Stimulated activated naive CD8-positive, alpha-beta T cell treated with anti-CD3 and anti-CD28 coated beads, Interleukin-15, Interleukin-2, amounts not matched to agents 100 U/mL and 50 U/mL, for 24 hours (primary cell): ENCODE data around the gene DDX20.

ENCODE experiments used
- ATAC-seq: fragments of 150-1000 bp; cut with Tn5 transposase; one replicate; pipeline ENCODE4 v1.10.0; 2021
- DNase-seq: peaks from one replicate; pipeline ENCODE4 v3.0.0; 2021

DDX20 gene, protein sequence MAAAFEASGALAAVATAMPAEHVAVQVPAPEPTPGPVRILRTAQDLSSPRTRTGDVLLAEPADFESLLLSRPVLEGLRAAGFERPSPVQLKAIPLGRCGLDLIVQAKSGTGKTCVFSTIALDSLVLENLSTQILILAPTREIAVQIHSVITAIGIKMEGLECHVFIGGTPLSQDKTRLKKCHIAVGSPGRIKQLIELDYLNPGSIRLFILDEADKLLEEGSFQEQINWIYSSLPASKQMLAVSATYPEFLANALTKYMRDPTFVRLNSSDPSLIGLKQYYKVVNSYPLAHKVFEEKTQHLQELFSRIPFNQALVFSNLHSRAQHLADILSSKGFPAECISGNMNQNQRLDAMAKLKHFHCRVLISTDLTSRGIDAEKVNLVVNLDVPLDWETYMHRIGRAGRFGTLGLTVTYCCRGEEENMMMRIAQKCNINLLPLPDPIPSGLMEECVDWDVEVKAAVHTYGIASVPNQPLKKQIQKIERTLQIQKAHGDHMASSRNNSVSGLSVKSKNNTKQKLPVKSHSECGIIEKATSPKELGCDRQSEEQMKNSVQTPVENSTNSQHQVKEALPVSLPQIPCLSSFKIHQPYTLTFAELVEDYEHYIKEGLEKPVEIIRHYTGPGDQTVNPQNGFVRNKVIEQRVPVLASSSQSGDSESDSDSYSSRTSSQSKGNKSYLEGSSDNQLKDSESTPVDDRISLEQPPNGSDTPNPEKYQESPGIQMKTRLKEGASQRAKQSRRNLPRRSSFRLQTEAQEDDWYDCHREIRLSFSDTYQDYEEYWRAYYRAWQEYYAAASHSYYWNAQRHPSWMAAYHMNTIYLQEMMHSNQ

DNA sequence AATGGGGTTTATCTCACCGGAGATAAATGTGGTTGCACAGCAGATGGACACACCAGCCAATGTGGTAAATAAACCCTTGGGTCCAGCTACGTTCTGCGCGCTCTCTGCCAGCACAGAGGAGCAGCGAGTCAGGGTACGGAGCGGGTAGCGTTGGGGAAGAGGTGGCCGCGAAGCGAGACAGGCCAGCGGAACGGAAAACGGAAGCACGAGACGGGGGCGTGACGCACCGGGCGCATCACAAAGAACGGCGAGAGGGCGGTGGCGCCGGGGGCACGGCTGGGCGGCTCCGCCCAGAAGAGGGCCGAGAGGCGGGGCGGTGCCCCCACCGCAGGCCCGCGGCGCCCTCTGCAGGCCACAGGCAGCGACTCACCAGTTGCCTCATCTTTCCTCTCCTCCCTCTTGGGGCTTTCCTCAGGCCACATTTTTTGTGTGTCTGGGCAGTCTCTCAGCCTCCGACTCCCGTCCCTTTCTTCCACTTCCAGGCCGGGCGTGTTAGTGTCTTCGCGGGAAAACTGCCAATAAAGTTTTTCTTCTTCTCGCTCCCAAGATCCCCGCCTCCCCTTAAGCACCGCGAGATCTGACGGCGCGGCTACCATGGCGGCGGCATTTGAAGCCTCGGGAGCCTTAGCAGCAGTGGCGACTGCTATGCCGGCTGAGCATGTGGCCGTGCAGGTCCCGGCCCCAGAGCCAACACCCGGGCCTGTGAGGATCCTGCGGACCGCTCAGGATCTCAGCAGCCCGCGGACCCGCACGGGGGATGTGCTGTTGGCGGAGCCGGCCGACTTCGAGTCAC is at the start of gene DDX20:
TSS of gene DDX20 (plus strand) at position 571 of the 793 bp plus-strand sequence. CDS start at position 595, 24 bp downstream.
- DNase-seq (peak; percentile 94), ATAC-seq (peak; percentile 96)

DNA sequence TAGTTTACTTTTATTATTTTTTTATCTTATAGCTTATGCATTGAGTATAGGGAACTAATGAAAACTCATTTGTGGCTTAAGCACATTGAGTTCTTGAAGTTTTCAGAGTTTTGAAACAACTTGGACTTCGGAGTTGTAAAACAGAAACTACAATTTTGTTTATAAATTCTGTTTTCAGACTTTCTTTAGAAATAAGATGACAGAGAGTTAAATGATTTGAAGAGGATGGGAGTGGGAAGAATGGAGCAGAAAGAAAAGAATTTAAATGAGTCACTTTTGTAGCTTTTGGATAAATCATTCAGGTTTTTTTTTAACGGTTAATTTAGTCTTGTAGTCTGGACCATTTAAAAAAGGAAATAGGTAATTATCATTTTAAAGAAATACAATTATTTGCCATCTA is 48.8 kb upstream of the DDX20 start:
- DNase-seq: no peak
- ATAC-seq: no peak

DNA sequence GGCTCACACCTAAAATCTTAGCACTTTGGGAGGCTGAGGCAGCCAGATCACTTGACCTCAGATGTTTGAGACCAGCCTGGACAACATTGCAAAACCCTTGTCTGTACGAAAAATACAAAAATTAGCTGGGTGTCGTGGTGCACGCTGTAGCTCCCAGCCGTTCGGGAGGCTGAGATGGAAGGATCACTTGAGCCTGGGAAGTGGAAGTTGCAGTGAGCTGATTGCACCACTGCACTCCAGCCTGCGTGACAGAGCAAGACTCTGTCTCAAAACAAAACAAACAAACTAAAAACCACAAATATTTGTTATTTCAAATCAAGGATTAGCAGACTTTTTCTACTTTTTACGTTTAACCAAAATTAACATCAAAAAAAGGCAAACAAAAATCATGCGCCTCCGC is 47.8 kb upstream of the DDX20 start:
- ATAC-seq (no peak), DNase-seq (no peak)

DNA sequence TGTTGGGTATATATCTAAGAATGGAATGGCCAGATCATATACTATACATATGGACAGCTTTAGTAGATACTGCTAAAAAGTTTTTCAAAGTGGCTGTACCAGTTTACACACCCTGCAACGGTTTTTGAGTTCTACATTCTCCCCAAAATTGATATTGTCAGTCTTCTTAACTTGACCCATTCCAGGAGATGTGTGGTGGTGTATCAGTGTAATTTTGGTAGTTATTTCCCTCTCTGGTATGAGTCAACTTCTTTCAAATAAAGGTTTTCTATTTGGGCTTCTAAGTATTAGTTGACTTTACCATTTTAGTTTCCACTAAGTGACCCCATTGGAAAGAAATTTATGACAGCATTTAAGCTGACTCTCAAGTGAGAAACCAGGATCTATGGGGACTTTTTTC is 45.7 kb upstream of the DDX20 start:
- peak; percentile 67 for ATAC-seq
- DNase-seq: no peak

DNA sequence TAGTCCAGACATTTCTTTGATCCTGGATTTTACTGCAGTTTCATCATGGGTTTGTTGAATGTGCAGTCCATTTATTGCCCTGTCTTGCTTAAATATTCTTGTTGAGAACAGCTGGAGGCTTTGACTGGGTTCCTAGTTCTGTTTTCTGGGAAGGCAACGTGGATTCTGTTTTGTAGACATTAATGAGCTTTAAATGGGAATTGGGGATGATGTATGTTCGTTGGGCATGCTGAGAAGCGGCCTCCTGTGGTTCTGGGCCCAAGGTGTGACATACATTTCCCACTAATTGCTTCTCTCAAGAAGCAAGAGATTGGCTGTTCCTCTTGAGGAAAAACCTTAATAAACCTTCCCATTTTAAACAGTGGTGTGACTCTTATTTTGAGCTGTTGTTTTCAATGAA is 39.4 kb upstream of the DDX20 start:
- DNase-seq: no peak
- no peak for ATAC-seq

DNA sequence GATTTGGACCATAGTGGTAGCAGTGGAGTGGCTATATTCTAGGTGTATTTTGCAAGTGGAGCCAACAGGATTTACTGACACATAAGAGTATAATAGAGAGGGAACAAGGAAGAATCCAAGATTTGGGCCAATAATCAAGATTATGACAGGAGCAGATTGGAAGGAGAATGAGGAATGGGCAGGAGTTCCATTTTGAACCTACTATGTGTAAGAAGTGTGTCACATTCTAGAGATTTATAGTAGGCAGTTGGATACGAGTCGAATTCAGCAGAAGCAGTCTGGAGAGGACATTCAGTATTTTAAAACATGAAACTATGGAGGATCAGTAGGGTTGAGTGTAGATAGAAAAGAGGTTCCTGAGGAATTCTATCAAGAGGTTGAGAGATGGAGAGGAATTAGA is 38.3 kb upstream of the DDX20 start:
- ATAC-seq (no peak), DNase-seq (no peak)

DNA sequence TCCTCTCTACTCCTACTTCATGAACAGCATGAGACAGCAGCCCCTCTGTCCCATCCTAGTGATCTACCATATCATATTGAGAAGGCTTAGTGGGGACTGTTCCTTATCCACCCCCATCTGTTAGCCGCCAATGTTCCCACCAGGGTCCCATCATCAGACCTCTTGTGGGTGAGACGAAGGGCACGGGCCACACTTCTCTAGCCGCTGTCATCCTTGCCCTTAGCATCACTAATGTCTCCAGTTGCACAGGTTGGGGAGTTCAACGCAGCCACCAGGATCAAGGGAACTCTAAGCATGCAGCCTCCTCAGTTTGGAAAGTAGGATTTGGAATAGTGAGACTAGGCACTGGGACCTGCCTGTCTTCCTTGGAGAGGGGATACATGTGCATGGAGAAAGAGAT is 36.6 kb upstream of the DDX20 start:
- ATAC-seq (no peak), DNase-seq (no peak)

DNA sequence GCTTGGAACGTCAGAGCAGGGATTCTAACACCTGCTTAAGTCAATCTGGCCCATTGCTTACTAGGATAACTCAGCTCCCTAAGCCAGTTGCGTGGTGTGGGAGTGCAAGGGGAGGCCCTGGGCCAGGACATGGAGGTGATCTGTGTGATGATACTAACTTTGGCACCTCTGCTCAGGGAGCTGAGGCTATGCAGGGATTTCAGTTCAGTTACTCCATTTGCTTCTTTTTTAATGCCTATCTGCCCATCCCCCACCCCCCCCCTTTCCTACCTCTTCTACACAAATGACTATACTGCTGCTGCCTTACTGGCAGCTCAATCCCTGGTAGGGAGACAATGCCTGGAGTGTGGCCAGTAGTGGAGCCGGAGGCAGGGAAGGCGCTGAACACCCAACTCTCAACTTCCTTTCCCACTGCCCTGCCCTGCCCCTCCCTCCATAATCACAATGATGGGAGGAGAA is 36.0 kb upstream of the DDX20 start:
- no peak for ATAC-seq
- no peak for DNase-seq

DNA sequence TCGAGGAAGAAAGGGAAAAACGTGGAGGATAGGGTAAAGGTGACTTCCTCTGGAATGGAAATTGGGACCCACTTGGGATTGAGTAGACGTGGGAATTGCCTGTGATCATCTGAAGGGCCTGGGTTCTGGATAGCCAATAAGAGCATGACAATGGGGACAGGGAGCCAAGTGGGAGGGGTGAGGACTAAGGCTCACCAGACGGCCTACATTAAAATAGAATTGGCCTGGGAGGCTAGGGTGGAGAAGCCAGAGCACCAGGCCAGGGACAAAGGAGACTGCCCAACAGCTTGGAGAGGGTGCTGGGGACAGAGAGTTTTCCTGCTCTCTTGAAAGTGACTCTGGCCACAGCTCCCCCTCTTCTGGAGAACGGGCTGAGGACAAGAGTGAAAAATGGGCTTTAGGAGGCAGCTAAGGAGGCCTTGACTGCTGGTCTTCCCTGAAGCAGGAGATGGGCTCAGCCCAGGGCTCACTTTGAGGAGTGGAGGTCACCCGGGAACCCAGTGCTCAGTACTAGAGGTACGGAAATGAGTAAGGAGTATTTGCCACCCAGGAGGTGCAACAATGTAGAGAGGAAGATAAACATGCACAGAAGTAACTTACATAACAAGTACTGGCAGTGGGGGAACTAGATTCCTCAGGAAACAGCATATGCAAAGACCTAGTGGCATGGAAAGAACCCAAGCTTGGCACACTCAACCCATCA is 35.3 kb upstream of the DDX20 start:
- ATAC-seq (no peak), DNase-seq (no peak)

DNA sequence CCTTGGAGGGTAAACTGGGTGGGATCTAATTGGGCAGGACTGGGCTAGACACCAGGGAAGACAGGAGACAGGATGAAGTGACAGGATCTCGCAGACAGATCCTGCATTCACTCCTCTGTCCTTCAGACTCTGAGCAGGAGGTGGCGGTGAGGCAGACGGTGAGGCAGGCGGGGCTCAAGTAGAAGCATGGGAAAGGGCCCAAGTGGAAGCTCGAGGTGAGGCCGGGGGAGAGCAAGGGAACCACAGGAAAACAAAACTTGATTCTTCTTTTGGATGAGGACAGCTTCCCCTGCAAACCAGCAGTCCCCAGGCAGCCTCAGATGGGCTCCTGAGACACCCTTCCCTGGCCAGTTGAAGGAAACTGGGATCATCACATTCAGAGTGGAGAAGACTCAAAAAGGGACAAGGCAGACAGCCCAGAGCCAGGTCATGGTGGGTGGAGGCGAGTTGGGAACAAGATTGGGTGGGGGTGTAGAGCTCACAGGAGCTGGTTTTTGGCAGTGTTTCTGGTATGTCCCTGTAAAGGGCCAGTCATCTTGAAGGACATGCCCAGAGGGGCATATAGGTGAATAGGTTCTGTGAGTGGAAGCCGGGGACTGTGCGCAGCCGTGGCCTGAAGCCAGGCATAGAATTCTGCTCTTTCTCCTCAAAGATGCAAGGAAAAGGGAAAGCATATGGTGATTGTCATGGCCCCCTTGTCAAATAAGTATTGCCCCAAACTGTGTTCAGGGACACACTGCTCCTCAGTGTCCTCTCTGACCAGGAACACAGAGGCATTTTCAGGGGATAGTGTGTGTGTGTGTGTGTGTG is 34.5 kb upstream of the DDX20 start:
- ATAC-seq (no peak), DNase-seq (no peak)

DNA sequence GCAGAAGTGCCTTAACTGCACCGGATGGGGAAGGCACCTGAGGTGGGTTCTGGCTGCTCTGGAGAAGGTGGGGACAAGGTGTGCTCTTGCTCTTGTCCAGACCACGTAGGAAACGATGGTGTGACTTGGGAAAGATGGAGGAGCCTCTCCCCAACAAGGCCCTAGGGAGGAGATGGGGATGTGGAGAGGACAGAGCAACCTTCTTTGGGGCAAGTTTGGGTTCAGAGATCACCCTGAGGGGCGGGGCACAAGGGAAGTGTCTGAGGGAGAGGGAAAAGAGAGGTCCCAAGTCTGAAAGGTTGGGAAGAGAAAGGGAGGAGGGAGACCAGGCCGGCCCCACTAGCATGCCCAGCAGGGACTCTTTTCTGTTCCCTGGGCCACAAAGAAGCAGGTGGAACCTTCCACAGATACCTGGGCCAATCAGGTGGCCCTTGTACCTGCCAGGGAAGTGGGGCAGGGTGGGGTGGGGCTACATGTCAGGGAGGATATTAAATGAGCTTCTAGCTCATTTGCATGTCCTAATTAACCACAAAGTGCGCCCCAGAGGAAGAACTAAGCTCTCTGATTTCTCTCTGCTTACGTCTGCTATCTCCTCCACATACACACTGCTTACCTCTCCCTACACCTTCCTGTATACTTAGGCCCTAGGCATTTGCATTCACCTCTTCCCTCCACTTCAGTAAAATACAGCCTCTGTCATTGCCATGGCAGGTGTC is 32.5 kb upstream of the DDX20 start:
- ATAC-seq (no peak), DNase-seq (no peak)

DNA sequence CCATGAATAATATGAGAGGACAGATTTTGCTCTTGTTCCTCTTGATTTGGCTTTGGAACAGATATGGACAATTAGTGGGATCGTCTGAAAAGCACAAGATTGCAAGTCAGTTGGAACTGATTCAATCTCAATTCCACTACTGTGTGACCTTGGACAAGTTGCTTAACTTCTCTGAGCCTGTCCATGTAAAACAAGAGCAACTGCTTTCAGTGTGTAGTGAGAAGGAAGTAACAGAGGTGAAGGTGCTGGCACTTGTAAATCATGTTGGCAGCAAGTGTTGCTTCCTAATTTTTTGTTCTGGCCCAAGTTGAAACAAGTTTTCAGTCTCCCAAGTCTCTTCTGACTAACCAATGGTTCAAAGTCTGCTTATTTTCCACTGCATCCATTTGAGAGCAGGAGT is 31.8 kb upstream of the DDX20 start:
- no peak for DNase-seq
- ATAC-seq: no peak

DNA sequence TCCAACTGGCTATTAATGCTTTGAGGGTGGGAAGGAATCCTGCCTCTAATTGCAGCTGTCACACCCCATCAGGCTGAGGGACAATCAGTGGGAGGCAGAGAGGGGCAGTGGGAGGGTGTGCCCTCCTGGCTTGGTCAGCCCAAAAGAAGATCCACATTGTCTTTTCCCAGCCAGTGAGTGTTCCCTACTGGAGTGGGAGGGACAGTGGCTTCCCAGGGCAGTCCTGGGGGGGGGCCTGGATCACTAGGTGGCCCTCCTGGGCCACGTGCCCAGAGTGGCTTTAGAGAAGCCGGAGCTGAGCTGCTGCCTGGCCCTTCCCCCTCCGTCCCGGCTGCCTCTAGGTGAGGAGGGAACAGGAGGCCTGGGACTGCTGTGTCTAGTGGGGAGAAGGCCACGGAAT is 30.5 kb upstream of the DDX20 start:
- ATAC-seq (no peak), DNase-seq (no peak)

DNA sequence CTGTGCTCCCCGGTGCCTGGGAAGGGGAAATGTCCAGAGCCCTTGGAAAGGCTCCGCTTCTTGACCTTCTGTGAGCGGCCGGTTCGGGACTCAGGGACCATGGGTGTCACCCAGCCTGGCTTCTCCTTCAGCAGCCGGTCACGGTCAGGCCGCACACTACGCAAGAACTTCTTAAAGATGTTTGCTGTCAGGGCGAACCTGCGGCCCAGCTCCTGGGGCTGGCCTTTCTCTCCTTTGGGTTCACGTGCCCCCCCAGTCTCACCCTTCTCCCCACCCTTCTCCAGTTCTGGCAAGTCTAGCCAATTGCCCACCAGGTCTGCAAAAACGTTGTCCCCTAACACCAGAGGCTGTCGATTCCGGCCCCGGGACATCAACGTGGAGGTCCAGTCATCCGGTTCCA is 28.6 kb upstream of the DDX20 start:
- no peak for DNase-seq
- ATAC-seq: no peak

DNA sequence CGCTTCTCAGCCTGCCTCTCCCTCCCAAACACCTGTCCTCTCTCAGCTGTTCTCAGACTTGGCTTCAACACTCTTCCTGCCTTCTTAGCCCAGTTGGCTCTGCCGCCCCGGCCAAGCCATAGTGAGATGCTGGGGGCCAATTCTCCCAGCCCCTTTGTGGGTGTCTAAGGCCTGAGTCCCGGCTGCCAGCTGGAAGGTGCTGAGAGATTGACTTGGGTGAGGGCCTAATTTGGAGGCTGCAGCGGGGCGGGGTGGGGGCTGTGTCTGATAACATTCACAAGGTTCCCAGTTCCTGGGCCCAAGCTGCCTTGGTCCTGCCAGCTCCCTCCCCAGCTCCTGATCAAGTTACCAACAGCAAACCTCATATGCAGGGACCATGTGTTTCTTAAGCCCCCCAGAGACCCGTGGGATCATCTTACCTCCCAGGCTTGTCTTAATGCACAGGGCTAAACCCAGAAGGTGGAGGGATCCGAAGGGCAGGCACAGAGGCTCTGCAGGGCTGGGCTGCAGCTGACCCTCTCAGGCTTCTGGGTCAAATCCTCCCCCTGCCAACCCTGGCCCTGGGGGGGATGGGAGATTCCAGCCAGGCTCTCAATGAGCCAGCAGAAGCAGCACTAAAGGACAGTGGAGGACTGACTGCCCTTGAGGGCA is 26.3 kb upstream of the DDX20 start:
- DNase-seq (no peak), ATAC-seq (no peak)

DNA sequence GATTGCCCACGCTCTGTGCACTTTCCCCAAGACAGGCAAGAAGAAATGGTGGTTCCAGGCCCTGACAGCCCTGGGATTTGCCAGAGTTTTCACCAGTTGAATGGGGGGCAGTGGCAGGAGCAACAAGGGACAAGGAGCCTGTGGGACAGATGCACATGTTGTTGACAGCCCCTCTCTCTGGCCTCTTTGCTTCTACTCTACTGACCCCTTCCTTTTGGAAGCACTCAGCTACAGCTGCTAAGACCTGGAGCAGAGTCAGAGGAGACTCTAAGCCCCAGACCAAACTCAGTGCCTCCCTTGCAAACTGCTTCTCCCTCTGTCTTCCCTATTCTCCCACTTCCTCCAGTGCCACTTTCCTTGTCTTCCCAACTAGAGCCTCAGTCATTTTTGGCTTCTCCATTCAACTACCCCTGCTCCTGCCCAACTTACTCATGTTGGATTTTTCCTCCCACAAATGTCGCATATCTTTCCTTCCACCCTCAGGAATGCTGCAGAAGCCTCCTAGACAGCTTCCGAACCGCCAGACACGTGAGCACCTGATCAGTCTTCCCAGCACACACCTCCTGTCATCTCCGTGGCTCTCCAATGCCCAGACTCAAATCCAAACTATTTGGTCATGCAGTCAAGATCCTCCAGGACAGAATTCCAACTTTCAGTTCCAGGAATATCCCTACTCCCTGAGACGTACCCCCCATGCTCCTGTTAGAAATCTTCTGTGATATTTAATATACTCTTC is 25.6 kb upstream of the DDX20 start:
- DNase-seq (no peak), ATAC-seq (no peak)

DNA sequence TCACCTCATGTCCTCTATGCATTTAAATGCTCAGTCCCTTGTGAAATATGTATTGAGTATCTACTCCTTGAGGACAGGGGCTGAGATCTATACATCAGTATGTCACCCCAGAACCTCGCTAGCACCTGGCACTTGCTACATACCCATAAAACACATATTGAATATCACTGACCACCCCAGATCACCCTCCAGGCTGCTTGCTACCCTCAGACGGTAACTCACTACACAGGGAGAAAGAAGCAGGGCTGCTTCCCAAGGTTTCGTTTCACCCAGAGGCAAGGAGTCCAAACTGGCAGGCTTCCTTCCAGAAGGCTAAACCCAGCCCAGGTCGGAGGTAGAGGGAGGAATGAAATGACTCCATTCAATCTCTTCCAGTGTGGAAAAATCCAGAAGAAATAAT is 25.0 kb upstream of the DDX20 start:
- no peak for ATAC-seq
- no peak for DNase-seq

DNA sequence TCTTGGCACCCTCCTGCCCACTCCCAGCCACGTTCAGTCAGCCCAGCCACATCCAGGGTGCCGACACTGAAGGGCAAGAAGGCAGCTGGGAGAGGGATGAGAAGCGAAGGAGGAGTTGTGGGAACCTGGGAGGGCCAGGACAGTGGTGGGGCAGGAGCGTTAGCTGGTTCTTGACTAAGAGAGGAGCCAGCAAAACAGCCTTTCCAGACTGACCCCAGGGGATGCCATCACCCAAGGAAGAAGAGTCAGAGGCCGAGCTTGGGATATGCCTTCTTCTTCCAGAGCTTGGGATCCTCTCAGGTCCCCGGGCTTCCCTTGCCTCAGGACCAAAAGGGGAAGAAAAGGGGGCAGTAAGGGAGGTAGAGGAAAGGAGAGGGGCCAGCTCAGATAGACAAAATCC is 23.7 kb upstream of the DDX20 start:
- DNase-seq: no peak
- ATAC-seq: no peak

DNA sequence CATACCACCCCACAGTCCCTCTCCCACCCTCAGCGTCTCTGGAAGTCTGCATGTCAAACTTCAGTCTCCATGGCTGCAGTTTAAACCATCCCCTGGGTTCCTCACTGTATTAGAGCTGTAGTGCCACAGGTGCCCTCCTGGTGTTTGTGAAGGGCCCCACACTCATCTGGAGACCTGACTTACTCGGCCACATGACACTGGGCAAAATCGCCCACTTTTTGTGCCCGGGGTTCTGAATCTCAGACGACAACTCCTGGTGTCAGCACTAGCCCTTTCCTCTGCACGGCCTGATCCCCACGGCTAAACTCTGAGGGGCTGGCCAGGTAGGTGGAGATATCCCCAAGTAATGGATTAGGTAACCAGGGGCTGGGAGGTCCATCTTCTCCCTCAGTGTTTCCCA is 23.0 kb upstream of the DDX20 start:
- ATAC-seq (no peak), DNase-seq (no peak)
